IPS-NIHi7 (cell line): ENCODE data around the gene MYO1D.

Source experiments
- DNase-seq: peaks from one replicate; pipeline ENCODE4 v3.0.0; 2012; ENCODE audit warnings: mixed read lengths; ENCODE audit errors: extremely low spot score

Gene MYO1D

DNA sequence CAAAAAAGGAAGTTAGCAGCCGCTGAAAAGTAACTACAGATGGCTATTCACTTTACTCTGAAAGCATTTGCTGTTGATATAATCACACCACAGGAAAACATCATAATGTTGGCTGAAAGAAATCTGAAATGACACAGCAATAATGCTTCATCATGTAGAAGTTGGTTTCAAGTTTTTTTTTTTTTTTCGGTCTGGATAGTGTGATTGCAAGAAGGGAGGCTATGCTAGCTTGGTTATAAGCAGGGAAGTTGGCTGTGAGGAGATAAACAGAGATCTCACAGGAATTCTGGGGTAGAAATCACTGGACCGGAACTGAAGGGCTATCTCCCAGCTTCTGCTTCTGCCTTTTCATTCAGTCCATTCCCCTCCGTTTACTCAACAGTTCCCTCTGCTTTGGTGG, 57.9 kb downstream of the MYO1D start:
- no peak for DNase-seq

DNA sequence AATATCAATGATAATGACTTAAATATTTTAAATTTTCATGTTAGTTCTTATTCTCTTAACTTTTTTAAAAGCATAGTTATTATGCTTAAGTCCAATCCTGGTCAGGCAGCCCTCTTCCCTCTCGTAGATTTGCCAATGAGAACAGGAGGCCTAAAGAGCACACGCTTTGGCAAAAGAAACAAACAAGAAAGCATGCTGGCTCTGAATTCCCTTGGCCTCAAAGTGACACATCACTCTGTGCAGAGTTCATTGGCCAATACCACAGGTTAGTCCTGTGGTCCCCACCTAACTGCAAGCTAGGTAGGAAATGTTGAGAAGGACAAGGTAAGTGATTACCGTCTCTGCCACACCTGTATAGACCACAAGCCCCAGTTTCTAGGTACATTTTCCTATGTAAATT, 61.5 kb downstream of the MYO1D start:
- DNase-seq: no peak

DNA sequence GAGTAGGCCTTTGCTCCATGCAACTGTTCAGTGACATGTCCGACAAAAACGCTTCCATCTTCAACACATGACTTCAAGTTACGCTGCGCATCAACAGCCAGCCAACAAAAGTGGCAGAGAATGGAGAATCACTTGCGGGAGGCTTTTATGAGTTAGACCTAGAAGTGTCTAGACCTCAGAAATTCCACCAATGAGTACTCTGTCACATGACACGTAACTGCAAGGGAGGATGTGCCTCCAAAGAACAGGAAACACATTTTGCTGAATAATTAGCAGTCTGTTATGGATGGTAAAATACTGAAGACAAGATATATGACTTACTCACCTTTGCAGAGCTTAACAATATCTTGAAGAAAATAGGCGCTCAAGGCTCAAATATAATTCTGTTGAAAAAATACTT, 62.1 kb downstream of the MYO1D start:
- DNase-seq: no peak

DNA sequence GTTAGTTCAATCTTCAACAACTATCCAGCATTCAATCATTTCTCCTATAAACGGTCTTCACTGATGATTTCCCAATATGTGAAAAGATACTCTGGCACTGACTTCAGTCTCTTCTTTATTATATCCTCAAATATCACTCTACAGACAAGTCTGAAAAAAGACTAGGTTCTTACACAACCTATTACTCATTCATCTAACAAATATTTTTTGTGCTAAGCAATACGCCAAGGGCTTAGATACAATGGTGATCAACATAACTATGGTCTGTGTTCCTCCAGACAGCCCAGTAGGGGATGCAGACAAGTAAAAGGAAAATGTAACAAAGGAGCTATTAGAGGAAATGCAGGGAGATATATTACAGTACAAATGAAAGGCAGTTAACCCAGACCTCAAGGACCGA, 63.9 kb downstream of the MYO1D start:
- no peak for DNase-seq

DNA sequence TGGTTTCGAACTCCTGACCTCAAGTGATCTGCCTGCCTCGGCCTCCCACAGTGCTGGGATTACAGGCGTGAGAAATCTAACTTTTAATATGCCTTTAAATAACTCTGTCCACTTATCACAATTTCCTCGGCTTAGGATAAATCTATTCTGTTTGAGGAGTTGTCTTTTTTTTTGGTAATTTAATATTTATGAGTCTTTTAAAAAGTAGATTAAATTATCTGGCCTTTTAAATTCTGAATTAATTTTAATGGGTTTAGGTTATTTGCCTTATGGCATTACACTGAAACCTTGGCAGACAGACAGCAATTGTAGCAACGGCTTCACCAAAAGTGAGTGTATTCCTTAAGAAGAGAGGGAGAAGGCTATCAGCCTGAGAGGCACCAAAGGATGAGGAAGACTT, 66.2 kb downstream of the MYO1D start:
- no peak for DNase-seq

DNA sequence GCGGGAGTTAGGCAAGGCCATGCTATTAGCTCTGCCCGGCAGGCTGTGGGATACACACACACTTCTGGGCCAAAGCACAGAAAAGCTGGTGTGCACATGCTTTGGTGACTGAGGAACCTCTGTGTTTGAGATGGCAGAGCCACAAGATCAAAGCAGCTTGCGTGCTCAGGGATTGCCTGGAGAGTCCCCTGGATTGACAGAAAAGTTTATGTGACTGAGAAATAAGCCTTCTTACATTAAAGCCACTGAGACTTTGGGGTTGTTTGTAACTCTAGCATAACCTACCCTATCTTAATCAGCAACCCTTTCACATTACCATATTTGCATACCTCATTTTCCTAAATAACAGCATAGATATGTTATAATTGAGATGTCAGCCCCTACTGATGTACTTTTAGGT, 69.3 kb downstream of the MYO1D start:
- DNase-seq: no peak

DNA sequence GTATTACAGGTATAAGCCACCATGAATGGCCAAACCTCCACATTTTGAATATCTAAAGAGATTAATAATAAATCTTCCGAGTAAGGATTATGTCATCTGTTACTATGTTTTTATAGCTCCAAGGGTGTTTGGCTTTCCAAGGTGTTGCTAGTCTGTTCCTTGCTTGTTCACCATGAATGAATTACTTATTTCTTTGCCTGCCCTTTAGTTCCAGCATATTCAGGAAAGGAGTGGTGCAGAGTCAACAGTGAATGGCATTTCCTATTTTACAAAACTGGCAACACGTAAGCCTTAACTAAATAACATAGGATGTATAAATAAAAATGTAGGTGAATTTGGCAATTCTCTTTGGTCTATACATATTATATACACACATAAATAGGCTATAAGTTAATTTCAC, 70.3 kb downstream of the MYO1D start:
- DNase-seq: no peak

DNA sequence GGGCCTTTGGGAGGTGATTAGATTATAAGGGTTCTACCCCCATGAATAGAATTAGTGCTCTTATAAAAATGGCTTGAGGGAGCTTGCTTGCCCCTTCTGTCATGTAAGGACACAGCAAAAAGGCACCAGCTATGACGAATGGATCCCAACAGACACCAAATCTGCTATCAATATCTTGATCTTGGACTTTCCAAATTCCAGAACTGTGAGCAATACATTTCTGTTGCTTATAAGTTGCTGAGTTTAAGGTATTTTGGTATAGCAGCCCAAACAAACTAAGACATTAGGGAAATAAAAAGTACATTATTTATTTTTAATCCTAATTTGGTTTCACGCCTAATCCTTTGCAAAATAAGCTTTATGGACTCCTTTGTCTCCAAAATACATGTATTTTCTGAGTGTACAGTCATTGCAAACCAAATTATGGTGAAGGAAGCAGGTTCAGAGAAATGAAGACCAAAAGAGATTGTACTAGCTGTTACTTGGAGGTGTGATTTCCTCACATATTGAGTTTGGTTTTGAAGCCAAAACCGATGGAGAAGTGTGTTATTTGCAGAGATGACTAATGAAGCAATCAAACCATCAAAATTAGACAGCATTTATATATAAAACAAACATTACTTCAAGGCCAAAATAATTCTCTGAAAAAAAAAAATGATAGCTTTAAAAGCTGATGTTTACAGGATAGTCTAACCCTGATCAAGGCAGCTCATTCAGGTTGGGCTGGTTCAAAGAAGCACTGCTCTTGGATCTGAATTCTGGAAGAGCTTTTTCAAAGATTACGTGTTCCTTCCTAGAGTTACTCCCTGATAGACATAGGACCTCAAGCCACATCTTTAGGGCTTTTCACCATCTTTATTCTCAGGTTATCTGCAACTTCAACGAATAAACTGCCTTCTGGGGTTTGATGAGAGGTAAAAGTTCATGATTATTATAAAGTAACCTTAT, 71.6 kb downstream of the MYO1D start:
- DNase-seq: no peak

DNA sequence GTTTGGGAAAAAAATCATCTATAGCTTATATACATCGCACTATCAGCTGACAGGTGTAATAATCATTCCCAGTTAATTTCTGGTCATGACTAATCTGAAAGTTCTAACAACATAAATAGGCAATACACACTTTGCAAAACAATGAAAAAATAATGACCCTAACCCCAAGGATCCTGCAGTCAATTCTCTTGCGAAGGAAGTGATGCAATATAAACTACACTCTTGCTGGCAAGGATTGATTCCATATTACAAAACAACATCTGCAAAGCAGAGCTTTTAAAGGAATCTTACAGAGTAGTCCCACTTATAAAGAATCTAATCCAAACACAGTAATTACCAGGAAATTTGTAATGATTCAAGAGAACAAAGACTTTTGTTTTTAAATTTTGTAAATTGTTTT, 73.4 kb downstream of the MYO1D start:
- DNase-seq: no peak

DNA sequence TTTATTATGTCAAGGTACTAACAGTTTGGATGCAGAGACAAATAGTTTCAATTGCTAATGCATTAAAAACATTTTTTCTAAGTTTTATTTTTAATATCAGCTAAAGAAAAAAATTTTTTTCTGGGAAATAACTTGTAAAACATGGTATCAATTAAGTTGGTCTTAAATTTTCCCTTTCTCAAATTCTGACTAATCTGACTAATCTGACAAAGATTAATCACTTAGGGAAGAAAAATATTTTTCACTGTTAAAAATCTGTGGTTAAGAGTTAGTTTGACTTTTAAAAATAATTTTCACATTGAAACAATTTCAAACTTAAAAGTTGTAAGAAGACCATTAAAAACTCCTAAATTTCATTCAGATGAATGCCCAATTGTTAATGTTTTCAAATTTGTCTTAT, 74.6 kb downstream of the MYO1D start:
- no peak for DNase-seq

DNA sequence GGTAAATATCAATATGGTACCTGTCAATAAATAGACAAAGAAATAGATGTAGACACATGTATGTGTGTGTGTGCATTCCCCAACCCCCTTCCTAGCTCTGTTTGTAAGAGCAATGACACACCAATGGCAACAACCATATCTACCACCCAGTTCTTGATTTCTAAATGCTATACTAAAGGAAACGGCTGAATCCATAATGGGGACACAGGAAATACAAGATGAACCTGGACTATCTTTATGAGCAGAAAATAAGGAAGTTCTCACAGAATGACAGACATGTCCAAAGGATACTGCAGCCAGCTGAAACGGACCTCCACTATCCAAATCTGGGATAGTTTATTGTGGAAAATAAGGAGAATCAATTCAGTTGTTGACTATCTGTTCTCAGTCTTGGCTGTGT, 75.3 kb downstream of the MYO1D start:
- no peak for DNase-seq

DNA sequence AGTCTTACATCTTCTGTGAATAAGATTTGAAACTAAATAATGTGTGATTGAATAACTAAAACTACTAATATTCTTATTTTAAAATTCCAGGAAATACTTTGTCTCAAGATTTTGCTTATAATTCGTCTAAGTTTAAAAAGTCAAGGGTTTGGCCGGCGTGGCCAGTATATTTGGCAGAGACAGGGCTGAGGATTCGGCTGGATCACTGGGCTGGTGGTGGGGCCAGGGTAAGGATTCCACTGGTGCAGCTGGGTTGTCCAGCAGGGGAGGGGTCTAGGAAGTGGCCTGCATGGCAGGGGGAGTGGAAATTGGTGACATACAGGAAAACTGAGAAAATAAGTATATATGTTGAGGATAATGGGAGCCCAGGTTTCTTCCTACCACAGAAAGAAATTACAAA, 75.7 kb downstream of the MYO1D start:
- no peak for DNase-seq

DNA sequence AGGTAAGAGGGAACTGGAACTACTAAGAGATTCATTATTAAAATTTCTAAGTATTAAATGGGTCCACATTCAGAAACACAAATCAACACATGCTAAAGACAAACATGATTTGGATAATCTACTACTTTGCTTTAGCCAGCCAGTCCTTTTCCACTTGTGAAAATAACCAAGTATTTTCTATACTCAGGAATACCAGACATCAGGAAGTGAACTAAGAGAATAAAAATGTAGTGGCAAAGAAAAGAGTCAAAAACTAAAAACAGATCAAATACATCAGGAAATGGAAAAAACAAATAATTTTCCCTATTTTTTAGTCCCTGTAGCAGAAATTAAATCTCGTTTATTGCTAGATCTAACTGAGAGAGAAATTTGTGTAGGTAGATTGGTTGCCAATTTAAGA, 78.0 kb downstream of the MYO1D start:
- DNase-seq: no peak

DNA sequence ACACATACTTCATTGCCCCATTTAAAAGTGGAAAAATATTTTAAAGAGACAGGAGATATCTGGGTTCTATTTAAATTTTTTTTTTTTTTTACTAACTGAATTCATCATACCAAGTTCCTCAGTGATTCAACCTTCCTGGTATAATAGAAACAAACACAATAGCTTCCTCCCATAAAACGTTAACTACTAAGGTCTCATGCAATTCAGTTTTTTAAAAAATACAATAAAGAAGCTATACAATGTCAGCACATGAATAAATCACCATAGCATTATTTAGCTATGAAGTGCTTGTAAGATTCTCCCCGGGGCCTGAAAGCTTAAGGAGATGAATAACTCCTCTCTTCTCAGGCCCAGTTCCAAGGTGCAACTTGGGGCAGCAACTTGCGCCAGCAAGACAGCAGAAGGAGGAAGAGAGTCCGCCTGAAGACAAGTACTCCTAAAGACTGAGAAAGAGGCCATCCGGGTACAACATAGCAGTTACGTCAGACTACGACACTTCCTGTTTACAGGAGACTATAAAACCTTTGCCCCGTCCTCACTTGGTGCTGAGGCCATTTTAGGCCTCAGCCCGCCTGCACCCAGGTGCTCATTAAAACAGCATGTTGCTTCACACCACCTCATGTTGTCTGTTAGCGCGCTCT, 81.5 kb downstream of the MYO1D start:
- DNase-seq: no peak

DNA sequence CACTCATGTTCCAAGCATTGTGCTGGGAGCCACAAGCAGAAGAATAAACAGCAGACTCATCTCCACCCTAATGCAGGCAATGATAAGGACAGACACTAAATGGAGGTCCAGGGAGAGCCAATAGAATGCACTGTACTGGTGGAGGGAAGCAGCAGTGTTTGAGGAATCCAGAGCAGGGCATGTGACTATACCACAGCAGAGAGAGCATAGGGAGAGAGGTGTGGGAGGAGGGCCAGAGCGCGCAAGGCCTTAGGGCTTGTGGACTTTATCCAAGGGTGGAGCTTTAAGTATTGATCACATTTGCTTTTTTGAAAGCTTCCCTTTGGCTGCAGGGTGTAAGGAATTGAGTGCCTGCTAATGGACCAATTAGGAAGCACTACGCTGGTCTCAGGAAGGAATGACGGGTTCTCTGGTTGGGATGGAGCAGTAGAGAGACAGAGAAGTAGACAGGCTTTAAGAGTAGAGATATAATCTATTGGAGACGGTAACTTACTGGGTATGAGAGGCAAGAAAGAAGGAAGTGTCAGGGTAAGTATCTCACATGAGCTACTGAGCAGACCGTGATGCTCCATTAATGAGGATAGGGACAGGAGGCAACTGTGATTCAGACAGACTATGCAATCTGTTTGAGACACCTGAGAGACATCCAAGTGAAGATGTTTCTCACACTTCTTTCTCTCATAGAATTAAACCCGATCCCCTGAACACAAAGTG, 82.2 kb downstream of the MYO1D start:
- DNase-seq: peak; percentile 25

DNA sequence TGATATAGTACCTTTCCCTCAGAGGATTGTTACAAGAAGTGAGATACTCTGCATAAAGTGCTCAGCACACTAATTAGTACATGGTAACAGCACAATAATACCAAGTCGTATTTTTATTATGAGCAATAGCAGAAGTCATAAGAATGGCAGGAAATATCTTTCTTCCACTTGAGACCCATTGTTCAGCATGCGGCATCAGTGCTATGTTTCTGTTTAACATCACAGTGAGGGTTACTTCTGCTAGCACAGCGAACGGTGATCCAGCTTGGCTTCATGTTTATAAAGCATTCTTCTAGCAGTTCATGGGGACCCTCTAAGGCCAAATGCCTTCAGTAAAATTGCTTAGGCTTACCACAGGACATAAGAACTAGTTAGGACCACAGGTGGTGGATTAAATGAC, 83.1 kb downstream of the MYO1D start:
- DNase-seq: no peak

DNA sequence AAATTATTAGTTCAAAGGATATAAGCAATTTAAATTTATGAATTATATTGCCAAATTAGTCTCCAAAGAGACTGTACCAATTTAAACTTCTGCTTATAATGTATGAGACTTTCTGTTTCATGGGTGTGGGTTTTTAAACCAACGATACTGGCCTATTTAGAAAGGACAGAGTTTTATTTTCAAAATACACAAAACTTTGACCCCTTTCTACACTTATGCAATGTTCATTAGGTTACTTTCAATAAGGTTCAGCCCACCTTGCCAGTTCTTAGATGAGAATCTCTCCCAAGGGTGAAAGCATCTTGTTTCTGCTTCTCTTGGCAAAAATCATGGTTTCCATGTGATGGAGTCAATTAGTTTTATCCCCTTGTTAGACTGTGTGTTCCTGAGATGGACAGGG, 84.7 kb downstream of the MYO1D start:
- DNase-seq: no peak

DNA sequence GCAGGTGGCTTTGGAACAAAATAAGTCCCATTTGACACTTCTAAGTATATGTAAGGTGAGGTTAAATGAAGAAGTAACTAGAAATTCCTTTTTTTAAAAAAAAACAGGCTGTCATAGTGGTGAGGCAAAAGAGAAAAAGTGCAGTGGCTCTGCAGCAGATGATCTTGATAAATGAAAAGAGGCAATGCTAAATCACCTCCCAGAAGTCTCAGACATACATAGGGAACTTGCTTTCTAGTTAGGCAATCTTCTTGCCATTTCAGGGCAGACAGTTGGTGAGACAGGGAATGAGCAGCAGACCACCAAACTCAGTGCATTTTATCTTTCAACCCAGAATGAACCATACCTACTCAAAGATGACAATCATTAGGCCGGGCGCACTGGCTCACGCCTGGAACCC, 90.8 kb downstream of the MYO1D start:
- no peak for DNase-seq

DNA sequence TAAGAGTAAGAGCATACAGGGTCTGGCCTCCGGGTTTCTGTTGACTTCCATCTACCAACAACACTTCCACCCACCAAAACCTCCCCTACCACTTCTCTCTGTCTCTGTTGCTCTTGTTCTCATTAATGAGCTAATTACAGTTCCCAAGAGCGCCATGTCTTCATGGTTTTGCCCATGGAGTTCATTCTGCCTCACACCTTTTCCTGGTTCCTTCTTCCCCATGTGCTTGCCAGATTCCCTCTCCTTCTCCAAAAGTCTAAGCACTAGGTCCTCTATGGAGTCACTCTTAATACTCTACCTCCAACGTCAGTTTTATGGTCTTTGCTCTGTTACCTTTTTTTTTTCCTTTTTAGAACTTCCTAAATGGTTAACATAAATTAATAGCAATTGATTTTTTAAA, 92.8 kb downstream of the MYO1D start:
- DNase-seq: no peak

DNA sequence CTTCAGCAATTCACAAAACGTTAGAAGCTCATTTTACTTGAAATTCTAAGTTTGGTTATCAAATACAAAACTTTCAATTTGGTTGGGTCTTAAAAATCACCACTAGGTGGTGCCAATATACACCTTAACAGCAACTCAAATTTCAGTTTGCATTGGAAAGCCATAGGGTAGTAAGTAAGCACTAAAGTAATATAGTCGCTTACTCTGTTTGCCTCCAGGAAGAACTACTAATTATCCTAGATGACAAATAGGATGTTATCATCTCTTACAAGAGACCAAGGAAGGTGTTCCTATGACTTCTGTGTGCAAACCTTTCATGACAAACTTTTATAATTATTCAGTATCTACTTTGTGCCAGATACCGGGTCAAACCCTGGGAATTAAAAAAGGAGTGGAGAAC, 93.3 kb downstream of the MYO1D start:
- peak; percentile 53 for DNase-seq

DNA sequence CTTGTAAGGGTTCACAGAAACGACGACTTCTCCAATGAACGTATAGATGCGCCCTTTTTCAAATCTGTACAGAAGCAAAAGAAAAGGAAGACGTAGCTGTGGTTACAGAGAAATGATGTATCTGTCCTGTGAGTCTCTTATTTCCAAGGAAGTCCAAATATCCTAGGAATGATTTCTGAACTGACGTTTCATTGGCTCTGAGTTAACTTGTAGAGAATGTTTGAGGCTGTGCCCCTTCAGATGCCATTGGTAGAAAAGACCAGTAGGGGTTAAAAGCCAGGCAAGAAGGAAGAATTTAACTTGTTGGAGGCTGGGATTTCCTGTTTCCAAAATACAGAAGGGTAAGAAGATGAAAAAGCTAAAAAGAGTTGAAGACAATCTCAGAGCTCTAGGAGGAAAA, 96.2 kb downstream of the MYO1D start:
- no peak for DNase-seq

DNA sequence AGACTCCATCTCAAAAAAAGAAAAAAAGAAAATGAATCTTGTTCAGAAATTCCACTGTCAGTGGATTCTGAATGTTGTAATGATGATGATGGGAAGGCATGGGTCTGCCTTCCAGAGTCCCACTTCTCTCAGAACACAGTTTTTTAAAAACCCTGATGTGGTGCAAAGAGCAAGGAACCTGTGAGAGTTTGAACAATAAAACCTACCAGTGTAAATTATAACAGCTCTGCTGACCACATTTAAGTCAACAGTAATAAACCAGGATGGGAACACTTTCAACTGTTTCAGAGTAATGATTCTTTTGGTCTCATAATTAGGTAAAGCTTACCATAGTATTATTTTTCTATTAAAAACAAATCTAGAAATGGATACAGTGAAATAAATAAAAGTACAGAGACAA, 99.0 kb downstream of the MYO1D start:
- no peak for DNase-seq

DNA sequence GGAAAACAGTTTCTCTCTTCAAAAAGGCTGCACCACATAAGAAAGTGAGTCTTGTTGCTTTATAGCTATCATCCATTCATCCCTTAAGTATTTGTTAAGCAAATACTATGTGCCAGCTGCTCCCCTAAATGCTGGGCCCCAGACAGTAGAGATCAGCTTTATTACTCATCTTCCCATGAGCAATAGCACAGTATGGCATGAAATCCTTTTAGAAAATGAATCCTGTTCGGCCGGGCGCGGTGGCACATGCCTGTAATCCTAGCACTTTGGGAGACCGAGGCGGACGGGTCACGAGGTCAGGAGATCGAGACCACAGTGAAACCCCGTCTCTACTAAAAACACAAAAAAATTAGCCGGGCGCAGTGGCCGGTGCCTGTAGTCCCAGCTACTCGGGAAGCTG, 99.5 kb downstream of the MYO1D start:
- DNase-seq: no peak
